ENCODE measurements around the gene THAP6.

DNA sequence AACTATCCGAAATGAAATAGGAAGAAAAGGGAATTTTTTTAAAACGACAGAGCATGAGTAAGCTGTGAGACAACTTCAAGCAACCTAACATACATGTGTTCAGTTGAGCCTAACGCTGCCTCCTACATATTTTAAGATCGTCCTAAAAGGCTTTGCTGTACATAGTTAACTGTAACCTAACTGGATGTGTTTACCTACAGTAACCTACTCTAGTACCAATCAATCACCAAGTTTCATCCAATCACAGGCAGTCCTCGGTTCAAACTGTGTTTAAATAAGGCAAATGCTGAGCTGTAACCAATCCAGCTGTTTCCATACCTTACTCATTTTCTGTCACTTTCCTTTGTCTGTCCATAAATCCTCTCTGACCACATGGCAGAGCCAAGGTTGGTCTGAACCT lies 17.1 kb upstream of the THAP6 start:
- TF ChIP-seq, protein P1, sequence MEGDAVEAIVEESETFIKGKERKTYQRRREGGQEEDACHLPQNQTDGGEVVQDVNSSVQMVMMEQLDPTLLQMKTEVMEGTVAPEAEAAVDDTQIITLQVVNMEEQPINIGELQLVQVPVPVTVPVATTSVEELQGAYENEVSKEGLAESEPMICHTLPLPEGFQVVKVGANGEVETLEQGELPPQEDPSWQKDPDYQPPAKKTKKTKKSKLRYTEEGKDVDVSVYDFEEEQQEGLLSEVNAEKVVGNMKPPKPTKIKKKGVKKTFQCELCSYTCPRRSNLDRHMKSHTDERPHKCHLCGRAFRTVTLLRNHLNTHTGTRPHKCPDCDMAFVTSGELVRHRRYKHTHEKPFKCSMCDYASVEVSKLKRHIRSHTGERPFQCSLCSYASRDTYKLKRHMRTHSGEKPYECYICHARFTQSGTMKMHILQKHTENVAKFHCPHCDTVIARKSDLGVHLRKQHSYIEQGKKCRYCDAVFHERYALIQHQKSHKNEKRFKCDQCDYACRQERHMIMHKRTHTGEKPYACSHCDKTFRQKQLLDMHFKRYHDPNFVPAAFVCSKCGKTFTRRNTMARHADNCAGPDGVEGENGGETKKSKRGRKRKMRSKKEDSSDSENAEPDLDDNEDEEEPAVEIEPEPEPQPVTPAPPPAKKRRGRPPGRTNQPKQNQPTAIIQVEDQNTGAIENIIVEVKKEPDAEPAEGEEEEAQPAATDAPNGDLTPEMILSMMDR (IDR thresholded peaks at IDR 0.05): no peak
- no peak for TF ChIP-seq POLR2A (IDR thresholded peaks at IDR 0.05)
